ENCODE data around the gene CEP162.

- no peak for TF ChIP-seq CTCF (IDR thresholded peaks at IDR 0.05)
- TF ChIP-seq POLR2AphosphoS5 (IDR thresholded peaks at IDR 0.05), result no peak
- no peak for TF ChIP-seq POLR2A (IDR thresholded peaks at IDR 0.05)
- no peak for TF ChIP-seq EP300 (IDR thresholded peaks at IDR 0.05)
Observed at GRCh38 chr6:84150705-84151104, 76.7 kb downstream of the CEP162 start.

All from stomach (tissue), 4 donors.